Psoas muscle (tissue), 8 donors: ENCODE results near the gene PAPSS1. TPM values are rescaled to one million over a fixed set of nuclear protein-coding genes. Genes with fewer than 3 reads are reported as not detected.

ENCODE experiments used
- ATAC-seq, 4 donors: fragments of 200-7000 bp; cut with Tn5 transposase; one replicate each; pipeline ENCODE4 v1.9.1; 2020; ENCODE audit warnings: moderate library complexity in 3 of 4, mild to moderate bottlenecking in 2 of 4
- DNase-seq, 2 donors: peaks; one replicate each; pipeline ENCODE4 v3.0.0-alpha.2; 2020
- H3K27ac ChIP-seq: fragments of 200-600 bp; one replicate; pipeline ENCODE4 v1.8.0; 2022
- H3K27me3 ChIP-seq, 3 donors: fragments of 200-600 bp in 1 of 3; one replicate each; pipeline versions ENCODE4 v1.6.1 to v1.8.0; 2013 to 2022; ENCODE audit warnings: low read length in 2 of 3, mild to moderate bottlenecking in 2 of 3, moderate library complexity in 1 of 3; ENCODE audit not compliant: insufficient read depth in 3 of 3
- H3K36me3 ChIP-seq, 2 donors: fragments of 200-600 bp in 1 of 2; one replicate each; pipeline versions ENCODE4 v1.6.1 to v1.8.0; 2013 to 2022; ENCODE audit warnings: low read depth in 1 of 2, mild to moderate bottlenecking in 1 of 2, moderate library complexity in 1 of 2; ENCODE audit not compliant: insufficient read depth in 1 of 2
- H3K4me1 ChIP-seq: fragments of 200-600 bp; one replicate; pipeline ENCODE4 v1.8.0; 2022
- H3K4me3 ChIP-seq: fragments of 200-600 bp; one replicate; pipeline ENCODE4 v1.8.0; 2022; ENCODE audit warnings: mild to moderate bottlenecking
- H3K9me3 ChIP-seq: fragments of 200-600 bp; one replicate; pipeline ENCODE4 v1.8.0; 2022
- WGBS, 3 donors: extraction: QIAGEN DNeasy Blood & Tissue Kit; methylation state at CpG; one replicate each; pipeline versions ENCODE4 v1.1.6 to v1.1.7; 2013; 5-methylcytosine and 5-hydroxymethylcytosine counted together
- intact Hi-C, 2 donors: fragments of 100-400 bp; cut with DNase I; formaldehyde crosslinking; loops; one replicate each; pipeline versions ENCODE4 v1.11.0 to v1.14.2; 2022
- long read RNA-seq, 2 donors: library from polyadenylated mRNA; unstranded; transcript quantifications; one replicate each; pipeline ENCODE4 v2.0.0, GENCODE V29; 2021
- polyA plus RNA-seq, 3 donors: library from polyadenylated mRNA; stranded (reverse); fragments of 200-250 nt; gene quantifications; one replicate each; pipeline ENCODE4 v1.2.3, GENCODE V29; 2013
- total RNA-seq, 4 donors: library from RNA; stranded (reverse); fragmentation: NEBNext Ultra II Directional in 2 of 4; extraction: Animal tissue kit (Norgen Biotek cat#: 25700) in 2 of 4; gene quantifications; one replicate each; pipeline versions ENCODE4 v1.2.1 to v1.2.4, GENCODE V29; 2021 to 2023
- TF ChIP-seq, protein P1 (sequence below): fragments of 200-600 bp; IDR thresholded peaks from one replicate; pipeline ENCODE4 v1.8.0; 2022; ENCODE audit warnings: antibody characterized with exemption
- donor health status: healthy with polysubstance abuse.
- donor health status: DM: no; HTN: no; CAD: no; lungs with moderate emphysema.
- donor health status: Bipolar disorder and iron deficiency.
- donor health status: healthy.
- donor health status: DM: yes; HTN: yes; CAD: no.
- donor health status: DM: no; HTN: no; CAD: no.
- donor health status: DM: no; HTN: no; CAD: no.
- donor health status: DM: yes; HTN: yes; CAD: no.

PAPSS1 gene
- 1 to 10 TPM; 4.0 to 7.7 (median 5.6) TPM for total RNA-seq
- polyA plus RNA-seq = 10 to 100 TPM in 1 of 3 donors, 1 to 10 TPM in 2; 4.5 to 10.8 (median 5.0) TPM
- long read RNA-seq, donor 1, transcript PAPSS1-201 (12 exons, 2,731 nt) = major isoform, 9 of 11 reads
- long read RNA-seq, donor 1, partial matches to known transcripts = 0 of 11 reads
- long read RNA-seq, donor 1, other reads (novel, unspliced or antisense) = 2 of 11 reads
- long read RNA-seq, donor 2, transcript PAPSS1-201 (12 exons, 2,731 nt) = major isoform, 10 of 15 reads
- long read RNA-seq, donor 2, partial matches to known transcripts = 1 of 15 reads
- long read RNA-seq, donor 2, other reads (novel, unspliced or antisense) = 4 of 15 reads

DNA sequence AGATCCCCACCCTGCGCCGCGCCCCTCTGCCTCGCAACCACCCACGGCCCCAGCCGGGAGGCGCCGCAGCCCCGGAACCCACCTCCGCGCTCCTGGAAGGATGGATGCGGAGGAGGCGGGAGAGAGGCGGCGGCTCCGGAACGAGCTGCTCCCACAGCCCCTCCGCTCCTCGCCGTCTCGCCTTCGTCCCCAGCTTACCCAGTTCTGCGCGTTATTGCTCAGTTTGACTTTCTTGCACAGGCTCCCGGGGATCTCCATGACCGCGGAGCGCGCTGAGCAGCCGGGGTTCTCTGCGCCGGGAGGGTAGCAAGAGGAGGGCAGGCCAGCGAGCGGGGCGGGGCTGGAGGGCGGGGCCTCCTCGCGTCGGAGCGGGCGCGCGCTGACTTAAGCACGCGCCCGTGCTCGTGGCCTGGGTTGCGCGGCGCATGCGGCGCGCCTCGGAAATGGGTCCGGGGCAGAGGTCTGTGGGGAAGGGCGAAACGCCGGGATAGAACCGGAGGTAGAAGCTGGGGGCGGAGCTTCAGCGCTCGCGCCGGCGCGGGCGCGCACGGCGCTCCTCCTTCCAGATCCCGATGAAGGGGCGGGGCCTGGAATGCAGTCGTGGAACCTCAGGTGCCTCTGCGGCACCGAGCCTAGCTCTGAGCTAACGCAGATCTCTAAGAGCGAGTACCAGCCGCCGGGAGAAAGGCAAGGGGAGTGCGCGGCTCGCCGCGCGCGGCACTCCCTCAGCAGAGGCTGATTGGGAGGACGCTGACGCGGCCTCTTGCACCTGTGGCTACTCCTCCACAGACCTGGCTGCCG is at the start of gene PAPSS1:
PAPSS1 (minus strand) TSS at position 313 of the 801 bp plus-strand sequence; CDS start at position 258, 55 bp downstream.
- peak; percentile 95 to 98 for DNase-seq
- WGBS, 3 donors = 0 to 1% (median 0%) methylated on average over 57 to 90 of the region's 90 CpGs
- intact Hi-C loops = loop anchor here in 1 of 2 donors (5.0 kb wide), 2 partner anchors 63 to 1403 kb away; partner anchors contain the start of genes AIMP1 and TBCK
- peak; percentile 97 to 99 (median 98) for ATAC-seq
- peaks cover 8% of the 10 kb centered on the region for H3K4me1 ChIP-seq
- TF ChIP-seq, protein P1, sequence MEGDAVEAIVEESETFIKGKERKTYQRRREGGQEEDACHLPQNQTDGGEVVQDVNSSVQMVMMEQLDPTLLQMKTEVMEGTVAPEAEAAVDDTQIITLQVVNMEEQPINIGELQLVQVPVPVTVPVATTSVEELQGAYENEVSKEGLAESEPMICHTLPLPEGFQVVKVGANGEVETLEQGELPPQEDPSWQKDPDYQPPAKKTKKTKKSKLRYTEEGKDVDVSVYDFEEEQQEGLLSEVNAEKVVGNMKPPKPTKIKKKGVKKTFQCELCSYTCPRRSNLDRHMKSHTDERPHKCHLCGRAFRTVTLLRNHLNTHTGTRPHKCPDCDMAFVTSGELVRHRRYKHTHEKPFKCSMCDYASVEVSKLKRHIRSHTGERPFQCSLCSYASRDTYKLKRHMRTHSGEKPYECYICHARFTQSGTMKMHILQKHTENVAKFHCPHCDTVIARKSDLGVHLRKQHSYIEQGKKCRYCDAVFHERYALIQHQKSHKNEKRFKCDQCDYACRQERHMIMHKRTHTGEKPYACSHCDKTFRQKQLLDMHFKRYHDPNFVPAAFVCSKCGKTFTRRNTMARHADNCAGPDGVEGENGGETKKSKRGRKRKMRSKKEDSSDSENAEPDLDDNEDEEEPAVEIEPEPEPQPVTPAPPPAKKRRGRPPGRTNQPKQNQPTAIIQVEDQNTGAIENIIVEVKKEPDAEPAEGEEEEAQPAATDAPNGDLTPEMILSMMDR = no peak
- no peaks in the 10 kb centered on the region for H3K36me3 ChIP-seq
- no peaks in the 10 kb centered on the region for H3K9me3 ChIP-seq
- H3K4me3 ChIP-seq = peak within 1 kb of the TSS; percentile 99
- H3K27ac ChIP-seq = peak within 1 kb of the TSS; percentile 84
- H3K27me3 ChIP-seq = no peaks in the 10 kb centered on the region

DNA sequence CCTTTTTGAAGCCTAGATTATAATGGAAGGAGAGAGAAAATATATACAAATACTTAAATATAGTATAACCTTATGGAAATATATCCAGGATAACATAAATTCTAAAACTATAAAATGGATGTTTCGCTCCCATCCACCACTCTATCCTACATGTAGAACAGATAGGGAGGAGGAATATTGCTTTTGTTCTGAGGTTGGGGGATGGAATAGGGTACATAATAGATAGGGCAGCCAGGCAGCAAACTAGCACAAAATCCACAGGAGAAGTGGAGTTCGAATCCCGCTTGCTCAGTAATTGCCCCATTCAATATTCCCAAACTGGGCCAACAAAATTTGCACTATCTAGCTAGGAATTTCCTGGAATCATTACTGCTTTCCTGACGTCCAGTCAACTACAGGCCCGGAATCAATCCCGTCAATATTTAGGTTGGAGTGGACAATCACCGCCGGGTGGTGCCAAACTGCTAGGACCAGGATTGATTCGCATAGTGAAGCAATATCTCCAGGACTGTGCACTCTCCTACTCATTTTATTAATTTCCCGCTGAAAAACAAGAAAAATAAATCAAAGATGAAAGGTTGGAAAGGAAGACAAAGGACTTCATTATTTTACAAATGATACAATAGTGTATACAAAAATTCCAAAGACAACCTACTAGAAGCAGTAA is 40.4 kb upstream of the PAPSS1 start:
- no peaks in the 10 kb centered on the region for H3K4me1 ChIP-seq
- H3K4me3 ChIP-seq = no peak overlapping the region
- WGBS, 3 donors = 74 to 87% (median 78%) methylated on average over 10 of the region's 10 CpGs
- H3K36me3 ChIP-seq = no peaks in the 10 kb centered on the region
- TF ChIP-seq, protein P1 = no peak
- DNase-seq (no peak), ATAC-seq (no peak)
- intact Hi-C loops = loop anchor here in 1 of 2 donors (1.0 kb wide), 1 partner anchor 153 kb away; no protein-coding TSS in a partner anchor
- H3K27me3 ChIP-seq = no peaks in the 10 kb centered on the region
- H3K9me3 ChIP-seq = no peaks in the 10 kb centered on the region
- H3K27ac ChIP-seq = no peak overlapping the region

DNA sequence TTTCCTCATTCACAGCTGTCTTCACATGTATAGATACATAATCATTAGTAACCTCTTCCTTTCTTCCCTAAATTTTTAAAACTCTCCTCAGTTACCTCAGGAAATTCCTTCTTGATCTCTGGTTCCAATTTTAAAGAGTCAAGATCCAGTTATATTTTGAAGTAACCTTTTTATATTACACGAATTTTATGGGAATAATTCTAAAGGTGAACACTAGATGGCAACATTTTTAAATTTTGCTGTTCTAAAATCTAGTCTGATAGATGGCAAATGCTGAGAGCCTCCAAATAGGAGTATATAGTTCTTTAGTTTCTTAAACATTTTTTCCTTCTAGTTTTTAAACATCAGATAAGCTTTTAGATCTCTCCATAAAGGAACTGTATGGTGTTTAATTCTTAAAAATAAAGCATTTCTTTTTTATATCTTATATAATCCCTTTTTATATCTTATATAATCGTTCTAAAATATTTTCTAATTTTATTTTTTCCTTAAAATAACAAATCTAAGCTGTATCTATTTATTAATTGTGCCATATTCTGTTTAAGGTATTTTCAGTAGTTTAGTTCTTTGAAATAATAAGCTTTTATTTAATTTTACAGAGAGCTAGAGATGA is 37.9 kb upstream of the PAPSS1 start:
- ATAC-seq = peak in 2 of 4 donors; percentile 66 to 76
- no peaks in the 10 kb centered on the region for H3K9me3 ChIP-seq
- no peak overlapping the region for H3K27ac ChIP-seq
- H3K27me3 ChIP-seq = no peaks in the 10 kb centered on the region
- H3K4me3 ChIP-seq = no peak overlapping the region
- no peaks in the 10 kb centered on the region for H3K36me3 ChIP-seq
- intact Hi-C loops = loop anchor here (2.0 kb wide), 2 partner anchors 65 to 161 kb away; no protein-coding TSS in a partner anchor
- no peak for DNase-seq
- no peaks in the 10 kb centered on the region for H3K4me1 ChIP-seq
- TF ChIP-seq, protein P1 = peak; percentile 71
- WGBS, 3 donors = 41 to 47% (median 43%) methylated on average over 2 of the region's 2 CpGs

DNA sequence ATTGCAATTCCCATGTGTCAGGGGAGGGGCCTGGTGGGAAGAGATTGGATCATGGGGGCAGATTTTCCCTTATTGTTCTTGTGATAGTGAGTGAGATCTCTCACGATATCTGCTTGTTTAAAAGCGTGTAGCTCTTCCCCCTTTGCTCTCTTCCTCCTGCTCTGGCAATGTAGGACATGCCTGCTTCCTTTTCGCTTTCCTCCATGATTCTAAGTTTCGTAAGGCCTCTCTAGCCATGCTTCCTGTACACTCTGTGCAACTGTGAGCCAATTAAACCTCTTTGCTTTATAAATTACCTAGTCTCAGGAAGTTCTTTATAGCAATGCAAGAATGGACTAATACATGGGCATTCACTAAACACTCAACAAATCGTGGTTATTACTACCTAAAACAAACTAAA is 37.2 kb upstream of the PAPSS1 start:
- 80 to 89% (median 85%) methylated on average over 5 of the region's 5 CpGs for WGBS, 3 donors
- TF ChIP-seq, protein P1 = no peak
- intact Hi-C loops = loop anchor here in 1 of 2 donors (2.0 kb wide), 1 partner anchor 162 kb away; no protein-coding TSS in a partner anchor
- DNase-seq = no peak
- Histone ChIP-seq H3K4me3 (no peak overlapping the region), H3K4me1 (no peaks in the 10 kb centered on the region), H3K36me3 (no peaks in the 10 kb centered on the region), H3K27ac (no peak overlapping the region), H3K27me3 (no peaks in the 10 kb centered on the region), H3K9me3 (no peaks in the 10 kb centered on the region)
- no peak for ATAC-seq
